ENCODE measurements around the gene XKR7.

DNA sequence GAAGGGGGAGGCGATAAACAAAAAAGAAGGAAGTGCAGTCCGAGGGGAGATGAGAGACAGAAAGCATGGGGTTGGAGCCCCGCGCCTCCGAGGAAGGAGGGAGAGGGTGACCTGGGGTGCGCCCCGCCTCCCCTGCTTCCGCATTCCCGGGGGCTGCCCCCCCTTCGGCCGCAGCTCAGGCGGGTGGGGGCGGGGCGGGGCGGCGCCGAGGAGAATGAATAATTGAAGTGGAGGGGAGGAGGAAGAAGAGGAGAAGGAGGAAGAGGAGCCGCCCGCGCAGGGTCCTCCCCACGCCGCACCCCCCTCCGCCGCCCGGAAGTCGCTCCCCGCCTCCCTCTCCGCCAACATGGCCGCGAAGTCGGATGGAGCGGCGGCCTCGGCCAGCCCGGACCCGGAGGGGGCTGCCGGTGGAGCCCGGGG lies at the start of gene XKR7:
- no peak for TF ChIP-seq CTCF (IDR thresholded peaks at IDR 0.05)
- no peak for TF ChIP-seq POLR2A (IDR thresholded peaks at IDR 0.05)
